Peyer's patch (tissue), 4 donors: Measurements from ENCODE around the gene SLC1A2.

Experiments
- POLR2A ChIP-seq, 2 donors: fragments of 450-650 bp; IDR thresholded peaks; one replicate each; pipeline ENCODE4 v1.5.1; 2017; ENCODE audit warnings: antibody characterized with exemption in 2 of 2, mild to moderate bottlenecking in 2 of 2, moderate library complexity in 2 of 2
- TF ChIP-seq, protein P1 (sequence below), 6 experiments: fragments of 450-650 bp in 4 of 6; fragments of 200-600 bp in 2 of 6; sonication (generic) in 1 of 6; IDR thresholded peaks; one replicate each; pipeline ENCODE4 v1.5.1; 2017 to 2019; ENCODE audit warnings: antibody characterized with exemption in 6 of 6, mild to moderate bottlenecking in 3 of 6, moderate library complexity in 1 of 6

DNA sequence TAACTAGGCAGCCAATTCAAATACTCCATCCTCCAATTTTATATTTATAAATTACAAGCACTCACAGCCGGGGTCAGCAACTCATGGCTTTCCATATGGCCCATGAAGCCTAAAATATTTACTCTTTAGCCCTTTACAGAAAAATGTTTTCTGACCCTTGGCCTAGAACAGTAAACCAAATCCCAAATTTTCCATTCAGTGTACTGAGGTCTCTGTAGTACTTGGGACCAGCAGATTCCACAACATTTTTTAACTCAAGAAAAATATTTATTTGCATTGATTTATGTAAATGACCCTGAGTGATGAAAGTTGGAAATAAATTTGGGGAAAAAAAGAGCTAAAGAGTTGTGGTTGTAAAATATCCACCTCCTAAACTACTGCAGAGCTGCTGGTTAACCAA is 82.6 kb downstream of the SLC1A2 start:
- TF ChIP-seq, protein P1, sequence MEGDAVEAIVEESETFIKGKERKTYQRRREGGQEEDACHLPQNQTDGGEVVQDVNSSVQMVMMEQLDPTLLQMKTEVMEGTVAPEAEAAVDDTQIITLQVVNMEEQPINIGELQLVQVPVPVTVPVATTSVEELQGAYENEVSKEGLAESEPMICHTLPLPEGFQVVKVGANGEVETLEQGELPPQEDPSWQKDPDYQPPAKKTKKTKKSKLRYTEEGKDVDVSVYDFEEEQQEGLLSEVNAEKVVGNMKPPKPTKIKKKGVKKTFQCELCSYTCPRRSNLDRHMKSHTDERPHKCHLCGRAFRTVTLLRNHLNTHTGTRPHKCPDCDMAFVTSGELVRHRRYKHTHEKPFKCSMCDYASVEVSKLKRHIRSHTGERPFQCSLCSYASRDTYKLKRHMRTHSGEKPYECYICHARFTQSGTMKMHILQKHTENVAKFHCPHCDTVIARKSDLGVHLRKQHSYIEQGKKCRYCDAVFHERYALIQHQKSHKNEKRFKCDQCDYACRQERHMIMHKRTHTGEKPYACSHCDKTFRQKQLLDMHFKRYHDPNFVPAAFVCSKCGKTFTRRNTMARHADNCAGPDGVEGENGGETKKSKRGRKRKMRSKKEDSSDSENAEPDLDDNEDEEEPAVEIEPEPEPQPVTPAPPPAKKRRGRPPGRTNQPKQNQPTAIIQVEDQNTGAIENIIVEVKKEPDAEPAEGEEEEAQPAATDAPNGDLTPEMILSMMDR (IDR thresholded peaks at IDR 0.05): no peak
- no peak for TF ChIP-seq POLR2A (IDR thresholded peaks at IDR 0.05)
